OCI-LY3 (cell line): ENCODE results near the gene THOP1.

ENCODE experiments used
- H2AFZ ChIP-seq: fragments of 200-600, 300-600 bp; shearing (Covaris generic); 2 replicates; pipeline ENCODE4 v1.6.0; 2014; ENCODE audit warnings: antibody characterized with exemption, low read depth, low read length
- H3K27ac ChIP-seq: fragments of 200-600, 300-600 bp; sonication (generic); 2 replicates; pipeline ENCODE4 v1.5.1; 2014; ENCODE audit warnings: mild to moderate bottlenecking, low read length, moderate library complexity, mixed read lengths
- H3K27me3 ChIP-seq: fragments of 200-600, 300-600 bp; sonication (generic); 2 replicates; pipeline ENCODE4 v1.6.1; 2014; ENCODE audit warnings: low read depth, low read length, mixed read lengths
- H3K36me3 ChIP-seq: fragments of 200-600, 300-600 bp; sonication (generic); replicated peaks from 2 replicates; pipeline ENCODE3; 2014; ENCODE audit warnings: low read depth, low read length, mixed read lengths
- H3K4me1 ChIP-seq: fragments of 300-600, 200-600 bp; sonication (generic); 2 replicates; pipeline ENCODE4 v1.6.1; 2014; ENCODE audit warnings: low read length, mixed read lengths
- H3K4me2 ChIP-seq: fragments of 200-600, 300-600 bp; sonication (generic); 2 replicates; pipeline ENCODE4 v1.6.1; 2014; ENCODE audit warnings: low read length, mixed read lengths
- H3K4me3 ChIP-seq: fragments of 300-600, 200-600 bp; sonication (generic); 2 replicates; pipeline ENCODE4 v1.5.1; 2014; ENCODE audit warnings: antibody characterized with exemption, mild to moderate bottlenecking, low read length, moderate library complexity
- H3K79me2 ChIP-seq: fragments of 300-600, 200-600 bp; shearing (Covaris generic); 2 replicates; pipeline ENCODE4 v1.6.1; 2014; ENCODE audit warnings: mild to moderate bottlenecking, low read length, mixed read lengths
- H3K9ac ChIP-seq: fragments of 300-600, 200-600 bp; shearing (Covaris generic); 2 replicates; pipeline ENCODE4 v1.6.0; 2014; ENCODE audit warnings: mild to moderate bottlenecking, low read length, moderate library complexity
- H3K9me3 ChIP-seq: fragments of 200-600, 300-600 bp; shearing (Covaris generic); 2 replicates; pipeline ENCODE4 v1.6.1; 2014; ENCODE audit warnings: low read length, mixed read lengths; ENCODE audit not compliant: insufficient read depth
- H4K20me1 ChIP-seq: fragments of 200-600, 300-600 bp; sonication (generic); 2 replicates; pipeline ENCODE4 v1.6.1; 2016; ENCODE audit warnings: low read length, mixed read lengths; ENCODE audit not compliant: insufficient read depth
- CTCF ChIP-seq: fragments of 200-600, 300-600 bp; sonication (generic); IDR thresholded peaks from 2 replicates; pipeline ENCODE4 v1.5.1; 2014; ENCODE audit warnings: antibody characterized with exemption, low read length, low read depth
- EZH2phosphoT487 ChIP-seq: fragments of 200-600 bp; shearing (Covaris generic); IDR thresholded peaks from 2 replicates; pipeline ENCODE4 v1.6.1; 2018; ENCODE audit warnings: antibody characterized with exemption, mixed run types, low read depth

Gene THOP1

GRCh38 chr19:2751438-2751830 is 33.9 kb upstream of the THOP1 start:
- H3K9me3 ChIP-seq, result no peaks in the 10 kb centered on the region
- H3K4me1 ChIP-seq, result peaks cover 3% of the 10 kb centered on the region; the same call in 1 of the 2 replicates
- peaks cover 21% of the 10 kb centered on the region for H3K36me3 ChIP-seq
- no peak overlapping the region for H2AFZ ChIP-seq
- TF ChIP-seq EZH2phosphoT487 (no peak), CTCF (no peak)
- H3K27ac ChIP-seq, result no peak overlapping the region
- no peak overlapping the region for H3K4me3 ChIP-seq
- no peak overlapping the region for H3K9ac ChIP-seq
- H3K27me3 ChIP-seq, result 0 out of 2 replicates have a peak, but pooled peaks cover 4% of the 10 kb centered on the region
- no peak overlapping the region for H3K4me2 ChIP-seq
- H3K79me2 ChIP-seq, result no peaks in the 10 kb centered on the region
- H4K20me1 ChIP-seq, result no peaks in the 10 kb centered on the region

GRCh38 chr19:2754659-2755447 is 30.4 kb upstream of the THOP1 start:
- TF ChIP-seq CTCF, result no peak
- Histone ChIP-seq H3K36me3 (peaks cover 38% of the 10 kb centered on the region), H3K4me2 (no peak overlapping the region), H4K20me1 (no peaks in the 10 kb centered on the region), H3K9ac (no peak overlapping the region), H3K27ac (no peak overlapping the region), H3K4me3 (no peak overlapping the region), H3K27me3 (no peaks in the 10 kb centered on the region), H3K79me2 (no peaks in the 10 kb centered on the region), H3K4me1 (no peaks in the 10 kb centered on the region), H3K9me3 (no peaks in the 10 kb centered on the region), H2AFZ (no peak overlapping the region)

- no peak for TF ChIP-seq EZH2phosphoT487
- no peak for TF ChIP-seq CTCF
- no peak overlapping the region for H2AFZ ChIP-seq
- H3K4me1 ChIP-seq, result no peaks in the 10 kb centered on the region
- H3K4me3 ChIP-seq, result no peak overlapping the region
- no peaks in the 10 kb centered on the region for H3K9me3 ChIP-seq
- no peaks in the 10 kb centered on the region for H3K27me3 ChIP-seq
- no peaks in the 10 kb centered on the region for H4K20me1 ChIP-seq
- H3K36me3 ChIP-seq, result peaks cover 38% of the 10 kb centered on the region
- H3K4me2 ChIP-seq, result no peak overlapping the region
- H3K79me2 ChIP-seq, result no peaks in the 10 kb centered on the region
- no peak overlapping the region for H3K9ac ChIP-seq
- H3K27ac ChIP-seq, result no peak overlapping the region
Measured at GRCh38 chr19:2755448-2755705, 29.9 kb upstream of the THOP1 start.

GRCh38 chr19:2755811-2756210 is 29.5 kb upstream of the THOP1 start:
- Histone ChIP-seq H2AFZ (no peak overlapping the region), H3K27me3 (no peaks in the 10 kb centered on the region), H3K4me3 (no peak overlapping the region), H3K4me1 (no peaks in the 10 kb centered on the region), H3K9ac (no peak overlapping the region), H4K20me1 (no peaks in the 10 kb centered on the region), H3K79me2 (no peaks in the 10 kb centered on the region), H3K36me3 (peaks cover 42% of the 10 kb centered on the region), H3K27ac (no peak overlapping the region), H3K9me3 (no peaks in the 10 kb centered on the region), H3K4me2 (no peak overlapping the region)
- TF ChIP-seq CTCF (no peak), EZH2phosphoT487 (no peak)
